GM12892 (cell line): ENCODE results near the gene FLT4.

Experiments
- POLR2A ChIP-seq: IDR thresholded peaks from 2 replicates; pipeline ENCODE4 v1.6.1; 2011; ENCODE audit warnings: low read depth, low read length, control low read depth
- POLR2AphosphoS5 ChIP-seq: IDR thresholded peaks from 2 replicates; pipeline ENCODE4 v1.6.1; 2011; ENCODE audit warnings: low read depth, low read length, control low read depth

GRCh38 chr5:180612683-180613082 lies 36.7 kb downstream of the FLT4 start:
- TF ChIP-seq POLR2A, result no peak
- TF ChIP-seq POLR2AphosphoS5, result no peak
